Neural progenitor cell (in vitro differentiated cells): ENCODE results near the gene MRPL18.

Experiments used
- EZH2 ChIP-seq: fragments of 200-600 bp; sonication (generic); IDR thresholded peaks from 2 replicates; pipeline ENCODE4 v1.6.1; 2017; ENCODE audit warnings: antibody characterized with exemption, mild to moderate bottlenecking, moderate library complexity
- EZH2phosphoT487 ChIP-seq: fragments of 200-600 bp; sonication (generic); IDR thresholded peaks from 2 replicates; pipeline ENCODE4 v1.6.1; 2017; ENCODE audit warnings: antibody characterized with exemption
- TF ChIP-seq, protein P1 (sequence below): fragments of 200-600 bp; sonication (generic); IDR thresholded peaks from 2 replicates; pipeline ENCODE4 v1.5.1; 2017; ENCODE audit warnings: antibody characterized with exemption, mild to moderate bottlenecking

DNA sequence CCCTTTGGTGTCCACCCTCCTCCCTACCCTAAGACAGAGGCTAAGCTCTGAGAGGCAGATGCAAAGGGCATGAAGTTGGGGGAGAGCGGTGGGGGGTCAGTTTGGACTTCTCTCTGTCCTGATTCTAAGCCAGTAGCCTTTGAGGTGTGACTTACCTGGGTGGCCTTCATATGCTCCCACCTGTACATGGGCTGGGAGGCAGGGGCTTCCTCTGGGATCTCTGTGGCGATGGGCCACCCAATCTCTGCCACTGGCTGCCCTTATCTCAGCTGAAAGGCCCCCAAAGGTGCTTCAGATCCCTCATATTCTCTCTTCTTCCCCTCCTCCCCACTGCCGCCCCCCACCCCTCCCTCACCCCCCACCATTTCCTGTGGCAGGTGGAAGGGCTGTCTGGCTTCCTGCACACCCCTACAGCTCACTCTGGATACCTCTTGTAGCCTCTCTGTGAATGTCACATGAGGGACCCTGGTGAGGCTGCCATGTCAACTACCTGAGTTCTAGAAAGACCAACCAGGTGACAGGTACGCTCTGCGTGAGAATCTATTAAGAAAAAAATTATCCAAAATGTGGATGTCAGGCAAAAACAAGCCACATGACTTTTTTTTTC is 43.8 kb downstream of the MRPL18 start:
- TF ChIP-seq, protein P1, sequence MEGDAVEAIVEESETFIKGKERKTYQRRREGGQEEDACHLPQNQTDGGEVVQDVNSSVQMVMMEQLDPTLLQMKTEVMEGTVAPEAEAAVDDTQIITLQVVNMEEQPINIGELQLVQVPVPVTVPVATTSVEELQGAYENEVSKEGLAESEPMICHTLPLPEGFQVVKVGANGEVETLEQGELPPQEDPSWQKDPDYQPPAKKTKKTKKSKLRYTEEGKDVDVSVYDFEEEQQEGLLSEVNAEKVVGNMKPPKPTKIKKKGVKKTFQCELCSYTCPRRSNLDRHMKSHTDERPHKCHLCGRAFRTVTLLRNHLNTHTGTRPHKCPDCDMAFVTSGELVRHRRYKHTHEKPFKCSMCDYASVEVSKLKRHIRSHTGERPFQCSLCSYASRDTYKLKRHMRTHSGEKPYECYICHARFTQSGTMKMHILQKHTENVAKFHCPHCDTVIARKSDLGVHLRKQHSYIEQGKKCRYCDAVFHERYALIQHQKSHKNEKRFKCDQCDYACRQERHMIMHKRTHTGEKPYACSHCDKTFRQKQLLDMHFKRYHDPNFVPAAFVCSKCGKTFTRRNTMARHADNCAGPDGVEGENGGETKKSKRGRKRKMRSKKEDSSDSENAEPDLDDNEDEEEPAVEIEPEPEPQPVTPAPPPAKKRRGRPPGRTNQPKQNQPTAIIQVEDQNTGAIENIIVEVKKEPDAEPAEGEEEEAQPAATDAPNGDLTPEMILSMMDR: no peak
- TF ChIP-seq EZH2: no peak
- TF ChIP-seq EZH2phosphoT487: no peak
